Hepatocyte (in vitro differentiated cells): Measurements from ENCODE around the gene SLFNL1. TPM values are rescaled to one million over a fixed set of nuclear protein-coding genes. Genes with fewer than 3 reads are reported as not detected.

Experiments used
- DNase-seq: peaks from one replicate; pipeline ENCODE4 v3.0.0-alpha.2; 2016; ENCODE audit warnings: low spot score
- H2AFZ ChIP-seq: fragments of 200-600 bp; sonication (generic); 2 replicates; pipeline ENCODE4 v1.6.0; 2016; ENCODE audit warnings: antibody characterized with exemption, mild to moderate bottlenecking
- H3K27ac ChIP-seq: fragments of 200-600 bp; sonication (generic); 2 replicates; pipeline ENCODE4 v1.5.1; 2016; ENCODE audit warnings: mild to moderate bottlenecking
- H3K27me3 ChIP-seq: fragments of 200-600 bp; sonication (generic); 2 replicates; pipeline ENCODE4 v1.6.1; 2016
- H3K36me3 ChIP-seq: fragments of 200-600 bp; sonication (generic); replicated peaks from 2 replicates; pipeline ENCODE4 v1.5.1; 2016; ENCODE audit warnings: low read depth; ENCODE audit not compliant: insufficient read depth
- H3K4me1 ChIP-seq: fragments of 200-600 bp; sonication (generic); 2 replicates; pipeline ENCODE4 v1.5.1; 2016; ENCODE audit warnings: mild to moderate bottlenecking, moderate library complexity; ENCODE audit not compliant: insufficient read depth
- H3K4me2 ChIP-seq: fragments of 200-600 bp; sonication (generic); 2 replicates; pipeline ENCODE4 v1.6.0; 2016
- H3K4me3 ChIP-seq: fragments of 200-600 bp; sonication (generic); 2 replicates; pipeline ENCODE4 v1.5.1; 2016; ENCODE audit warnings: mild to moderate bottlenecking
- H3K79me2 ChIP-seq: fragments of 200-600 bp; sonication (generic); 2 replicates; pipeline ENCODE4 v1.6.0; 2017; ENCODE audit warnings: mild to moderate bottlenecking
- H3K9me2 ChIP-seq: fragments of 200-600 bp; sonication (generic); replicated peaks from 2 replicates; pipeline ENCODE4 v1.6.0; 2017; ENCODE audit warnings: mild to moderate bottlenecking; ENCODE audit not compliant: insufficient read depth
- H3K9me3 ChIP-seq: fragments of 200-600 bp; sonication (generic); 2 replicates; pipeline ENCODE4 v1.5.1; 2016; ENCODE audit warnings: low read depth, mild to moderate bottlenecking
- H4K20me1 ChIP-seq: fragments of 200-600 bp; sonication (generic); 2 replicates; pipeline ENCODE4 v1.6.0; 2016; ENCODE audit warnings: mild to moderate bottlenecking; ENCODE audit not compliant: insufficient read depth, poor library complexity, severe bottlenecking
- CTCF ChIP-seq: fragments of 200-600 bp; sonication (generic); IDR thresholded peaks from 2 replicates; pipeline ENCODE4 v1.5.1; 2016; ENCODE audit warnings: antibody characterized with exemption, mild to moderate bottlenecking; ENCODE audit not compliant: poor library complexity
- EZH2 ChIP-seq: fragments of 200-600 bp; sonication (generic); IDR thresholded peaks from 2 replicates; pipeline ENCODE4 v1.6.1; 2016; ENCODE audit warnings: antibody characterized with exemption, mild to moderate bottlenecking, borderline replicate concordance
- EZH2phosphoT487 ChIP-seq: fragments of 200-600 bp; sonication (generic); IDR thresholded peaks from one replicate; pipeline ENCODE4 v1.6.1; 2018; ENCODE audit warnings: antibody characterized with exemption, mild to moderate bottlenecking, low read depth, moderate library complexity; ENCODE audit not compliant: unreplicated experiment, severe bottlenecking
- WGBS: methylation state at CpG from one replicate; pipeline ENCODE4 v1.1.6; 2016; ENCODE audit warnings: low lambda C conversion rate; ENCODE audit errors: missing lambda C conversion rate; 5-methylcytosine and 5-hydroxymethylcytosine counted together
- polyA plus RNA-seq: library from polyadenylated mRNA; unstranded; fragments of >200 nt; fragmentation: Nextera tagmentation; extraction: Ambion mirVana; gene quantifications from 2 replicates; pipeline ENCODE4 v1.2.1, GENCODE V29; 2016
- total RNA-seq: library from RNA; depleted of rRNA; stranded (reverse); fragments of >200 nt; gene quantifications from 2 replicates; pipeline ENCODE4 v1.2.3, GENCODE V29; 2014

SLFNL1 gene
- total RNA-seq (0.27 and 0.52 TPM in 2 replicates), polyA plus RNA-seq (0.18 and 1.8 TPM in 2 replicates)

GRCh38 chr1:41021526-41022308, at the start of gene SLFNL1:
Gene SLFNL1 (minus strand): TSS chr1:41021725. CDS start chr1:41020660, 1,065 bp downstream.
- Histone ChIP-seq H3K4me1 (no peaks in the 10 kb centered on the region), H3K79me2 (no peaks in the 10 kb centered on the region), H4K20me1 (no peaks in the 10 kb centered on the region), H3K9me2 (no peaks in the 10 kb centered on the region), H2AFZ (no peak within 1 kb of the TSS), H3K4me2 (no peak within 1 kb of the TSS), H3K36me3 (no peaks in the 10 kb centered on the region), H3K27me3 (no peaks in the 10 kb centered on the region), H3K4me3 (no peak within 1 kb of the TSS), H3K27ac (no peak within 1 kb of the TSS), H3K9me3 (no peaks in the 10 kb centered on the region)
- TF ChIP-seq EZH2 (no peak), EZH2phosphoT487 (no peak), CTCF (no peak)
- WGBS = 71% methylated on average over 12 of the region's 12 CpGs
- DNase-seq = no peak

GRCh38 chr1:41056907-41057306, 35.4 kb upstream of the SLFNL1 start:
- H3K27ac ChIP-seq = no peak overlapping the region
- no peaks in the 10 kb centered on the region for H3K36me3 ChIP-seq
- DNase-seq = no peak
- H3K4me1 ChIP-seq = no peaks in the 10 kb centered on the region
- no peaks in the 10 kb centered on the region for H4K20me1 ChIP-seq
- no peak overlapping the region for H2AFZ ChIP-seq
- no peaks in the 10 kb centered on the region for H3K9me2 ChIP-seq
- no peak overlapping the region for H3K4me3 ChIP-seq
- TF ChIP-seq EZH2phosphoT487 = no peak
- TF ChIP-seq CTCF = no peak
- TF ChIP-seq EZH2 = no peak
- H3K9me3 ChIP-seq = no peaks in the 10 kb centered on the region
- H3K79me2 ChIP-seq = no peaks in the 10 kb centered on the region
- 86% methylated on average over 5 of the region's 5 CpGs for WGBS
- H3K27me3 ChIP-seq = no peaks in the 10 kb centered on the region
- no peak overlapping the region for H3K4me2 ChIP-seq

- DNase-seq = no peak
- H3K79me2 ChIP-seq = no peaks in the 10 kb centered on the region
- H3K4me2 ChIP-seq = no peak overlapping the region
- no peaks in the 10 kb centered on the region for H3K9me3 ChIP-seq
- H3K27ac ChIP-seq = no peak overlapping the region
- no peaks in the 10 kb centered on the region for H3K4me1 ChIP-seq
- H3K27me3 ChIP-seq = no peaks in the 10 kb centered on the region
- H4K20me1 ChIP-seq = no peaks in the 10 kb centered on the region
- no peaks in the 10 kb centered on the region for H3K9me2 ChIP-seq
- TF ChIP-seq EZH2 = no peak
- no peak for TF ChIP-seq CTCF
- no peak for TF ChIP-seq EZH2phosphoT487
- H3K36me3 ChIP-seq = no peaks in the 10 kb centered on the region
- H2AFZ ChIP-seq = no peak overlapping the region
- WGBS = 86% methylated on average over 2 of the region's 2 CpGs
- H3K4me3 ChIP-seq = no peak overlapping the region
Measured at GRCh38 chr1:41053316-41053715, 31.8 kb upstream of the SLFNL1 start.
